CD14-positive monocyte (primary cell): ENCODE results near the gene SLC22A13. TPM values are rescaled to one million over a fixed set of nuclear protein-coding genes. Genes with fewer than 3 reads are reported as not detected.
A peak's percentile ranks its signal among the peaks of the same experiment; 100 is the strongest.

Experiments used
- DNase-seq, 3 donors: peaks; one replicate each; pipeline ENCODE4 v3.0.0-alpha.2; 2011 to 2022
- H2AFZ ChIP-seq: 2 replicates; pipeline ENCODE4 v1.6.0; 2012; ENCODE audit warnings: mild to moderate bottlenecking, low read depth, low read length, inconsistent platforms; ENCODE audit not compliant: insufficient read depth, poor library complexity, severe bottlenecking
- H3K27ac ChIP-seq, 2 donors: 1 replicate in 1 of 2; 2 replicates in 1 of 2; pipeline ENCODE4 v1.5.1; 2012 to 2013; ENCODE audit warnings: low read length in 2 of 2, control low read depth in 1 of 2, inconsistent platforms in 1 of 2, low read depth in 1 of 2, mild to moderate bottlenecking in 1 of 2
- H3K27me3 ChIP-seq, 2 donors: one replicate each; pipeline versions ENCODE4 v1.6.0 to v1.6.1; 2011 to 2013; ENCODE audit warnings: low read length in 2 of 2; ENCODE audit not compliant: control insufficient read depth in 2 of 2, insufficient read depth in 2 of 2
- H3K36me3 ChIP-seq, 2 donors: replicated peaks in 1 of 2; 1 replicate in 1 of 2; 2 replicates in 1 of 2; pipeline versions ENCODE4 v1.5.1 to v1.6.1; 2012 to 2013; ENCODE audit warnings: low read length in 2 of 2, control low read depth in 1 of 2, inconsistent platforms in 1 of 2, mild to moderate bottlenecking in 1 of 2; ENCODE audit not compliant: insufficient read depth in 2 of 2, control insufficient read depth in 1 of 2
- H3K4me1 ChIP-seq, 2 donors: 1 replicate in 1 of 2; 2 replicates in 1 of 2; pipeline versions ENCODE4 v1.5.1 to v1.6.1; 2012 to 2013; ENCODE audit warnings: low read length in 2 of 2, control low read depth in 1 of 2, inconsistent platforms in 1 of 2, mild to moderate bottlenecking in 1 of 2, moderate library complexity in 1 of 2; ENCODE audit not compliant: insufficient read depth in 2 of 2, control insufficient read depth in 1 of 2
- H3K4me2 ChIP-seq: replicated peaks from 2 replicates; pipeline ENCODE3; 2012; ENCODE audit warnings: low read length, moderate library complexity, mild to moderate bottlenecking; ENCODE audit not compliant: poor library complexity, severe bottlenecking; ENCODE audit errors: extremely low read depth
- H3K4me3 ChIP-seq, 3 experiments: fragments of 200-600 bp in 1 of 3; sonication (generic) in 1 of 3; replicated peaks in 1 of 3; 1 replicate in 2 of 3; 2 replicates in 1 of 3; pipeline ENCODE4 v1.5.1; 2011 to 2013; ENCODE audit warnings: low read length in 3 of 3, mild to moderate bottlenecking in 3 of 3, control low read depth in 2 of 3, low read depth in 2 of 3, inconsistent platforms in 1 of 3, moderate library complexity in 1 of 3
- H3K79me2 ChIP-seq: 2 replicates; pipeline ENCODE4 v1.6.0; 2012; ENCODE audit warnings: mild to moderate bottlenecking, control low read depth, inconsistent platforms, low read length, moderate library complexity; ENCODE audit not compliant: insufficient read depth
- H3K9ac ChIP-seq: 2 replicates; pipeline ENCODE4 v1.6.0; 2017; ENCODE audit warnings: low read length, mild to moderate bottlenecking; ENCODE audit not compliant: insufficient read depth, poor library complexity, severe bottlenecking
- H3K9me3 ChIP-seq, 2 donors: replicated peaks in 1 of 2; 1 replicate in 1 of 2; 2 replicates in 1 of 2; pipeline versions ENCODE4 v1.5.1 to v1.6.1; 2012 to 2013; ENCODE audit warnings: low read length in 2 of 2, control low read depth in 1 of 2; ENCODE audit not compliant: control insufficient read depth in 1 of 2, insufficient read depth in 1 of 2
- H4K20me1 ChIP-seq: 2 replicates; pipeline ENCODE4 v1.6.0; 2012; ENCODE audit warnings: mild to moderate bottlenecking, low read length, control low read depth, moderate library complexity; ENCODE audit not compliant: insufficient read depth
- H3K27ac Mint-ChIP-seq, 7 donors: one replicate each; pipeline ENCODE4 v1.8.0; 2020; ENCODE audit warnings: mild to moderate bottlenecking in 7 of 7, mixed read lengths in 7 of 7, moderate library complexity in 6 of 7, inconsistent platforms in 2 of 7
- H3K27me3 Mint-ChIP-seq, 3 donors: one replicate each; pipeline ENCODE4 v1.8.0; 2021 to 2022; ENCODE audit warnings: low read depth in 3 of 3, mild to moderate bottlenecking in 3 of 3, mixed read lengths in 3 of 3, moderate library complexity in 3 of 3, inconsistent platforms in 1 of 3
- H3K36me3 Mint-ChIP-seq, 2 donors: one replicate each; pipeline ENCODE4 v1.8.0; 2020; ENCODE audit warnings: mixed read lengths in 2 of 2, inconsistent platforms in 1 of 2, mild to moderate bottlenecking in 1 of 2
- H3K4me1 Mint-ChIP-seq: one replicate; pipeline ENCODE4 v1.8.0; 2020; ENCODE audit warnings: mild to moderate bottlenecking, mixed read lengths
- H3K4me3 Mint-ChIP-seq, 2 donors: one replicate each; pipeline ENCODE4 v1.8.0; 2020; ENCODE audit warnings: mild to moderate bottlenecking in 2 of 2, mixed read lengths in 2 of 2, moderate library complexity in 1 of 2
- H3K9me3 Mint-ChIP-seq, 7 donors: one replicate each; pipeline ENCODE4 v1.8.0; 2020 to 2022; ENCODE audit warnings: mixed read lengths in 7 of 7, mild to moderate bottlenecking in 6 of 7, moderate library complexity in 6 of 7, inconsistent platforms in 2 of 7
- WGBS: methylation state at CpG from one replicate; pipeline ENCODE4 v1.1.5; 2013; ENCODE audit warnings: missing lambda C conversion rate; ENCODE audit not compliant: insufficient coverage; 5-methylcytosine and 5-hydroxymethylcytosine counted together
- intact Hi-C, 2 donors: fragments of 100-400 bp; cut with micrococcal nuclease; formaldehyde crosslinking; loops; one replicate each; pipeline versions ENCODE4 v1.15.0 to v1.15.1; 2023
- polyA plus RNA-seq, 3 donors: library from polyadenylated mRNA; depleted of rRNA in 1 of 3; unstranded in 2 of 3; stranded (reverse) in 1 of 3; fragments of 300-500 nt in 2 of 3; fragments of >200 nt in 1 of 3; fragmentation: Illumina TruSeq in 2 of 3; gene quantifications; 1 replicate in 2 of 3; 2 replicates in 1 of 3; pipeline ENCODE4 v1.2.3, GENCODE V29; 2012 to 2021
- TF ChIP-seq, protein P1 (sequence below): fragments of 200-600 bp; IDR thresholded peaks from one replicate; pipeline ENCODE4 v1.8.0; 2022; ENCODE audit warnings: antibody characterized with exemption, mild to moderate bottlenecking

SLC22A13 gene
- polyA plus RNA-seq, 3 donors = 0.19 TPM; not detected in 2

DNA sequence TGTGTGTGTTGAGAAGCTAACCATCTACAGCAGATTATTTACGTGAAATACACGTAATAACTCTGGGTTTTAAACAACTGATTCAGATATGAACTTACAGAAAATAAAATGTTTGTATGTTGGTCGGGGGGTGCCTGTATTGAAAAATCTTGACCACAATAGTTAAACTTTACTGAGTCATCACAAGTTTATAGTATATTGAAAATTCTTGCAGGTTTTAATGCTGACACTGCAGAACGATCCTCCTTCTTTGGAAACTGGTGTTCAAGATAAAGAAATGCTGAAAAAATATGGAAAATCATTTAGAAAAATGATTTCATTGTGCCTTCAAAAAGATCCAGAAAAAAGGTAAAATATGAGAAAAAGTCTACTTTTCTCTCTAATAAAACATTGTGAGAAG is 41.3 kb upstream of the SLC22A13 start:
- peaks cover 35 to 69% of the 10 kb centered on the region in 2 donors for H3K36me3 ChIP-seq
- H3K4me2 ChIP-seq = no peak overlapping the region
- intact Hi-C loops = loop anchor here in 1 of 2 donors (10.0 kb wide), 1 partner anchor 90 kb away; the partner anchor contains the start of genes ACAA1 and MYD88
- Mint-ChIP-seq H3K9me3 (no peaks in the 10 kb centered on the region), H3K36me3 (peaks cover 54 to 73% of the 10 kb centered on the region in 2 donors), H3K27ac (peak overlapping the region in 1 of 7 donors; percentile 38), H3K4me1 (peaks cover 20% of the 10 kb centered on the region), H3K4me3 (no peak overlapping the region), H3K27me3 (no peaks in the 10 kb centered on the region)
- peaks cover 27% of the 10 kb centered on the region for H4K20me1 ChIP-seq
- no peak overlapping the region for H2AFZ ChIP-seq
- H3K9ac ChIP-seq = no peak overlapping the region
- TF ChIP-seq, protein P1, sequence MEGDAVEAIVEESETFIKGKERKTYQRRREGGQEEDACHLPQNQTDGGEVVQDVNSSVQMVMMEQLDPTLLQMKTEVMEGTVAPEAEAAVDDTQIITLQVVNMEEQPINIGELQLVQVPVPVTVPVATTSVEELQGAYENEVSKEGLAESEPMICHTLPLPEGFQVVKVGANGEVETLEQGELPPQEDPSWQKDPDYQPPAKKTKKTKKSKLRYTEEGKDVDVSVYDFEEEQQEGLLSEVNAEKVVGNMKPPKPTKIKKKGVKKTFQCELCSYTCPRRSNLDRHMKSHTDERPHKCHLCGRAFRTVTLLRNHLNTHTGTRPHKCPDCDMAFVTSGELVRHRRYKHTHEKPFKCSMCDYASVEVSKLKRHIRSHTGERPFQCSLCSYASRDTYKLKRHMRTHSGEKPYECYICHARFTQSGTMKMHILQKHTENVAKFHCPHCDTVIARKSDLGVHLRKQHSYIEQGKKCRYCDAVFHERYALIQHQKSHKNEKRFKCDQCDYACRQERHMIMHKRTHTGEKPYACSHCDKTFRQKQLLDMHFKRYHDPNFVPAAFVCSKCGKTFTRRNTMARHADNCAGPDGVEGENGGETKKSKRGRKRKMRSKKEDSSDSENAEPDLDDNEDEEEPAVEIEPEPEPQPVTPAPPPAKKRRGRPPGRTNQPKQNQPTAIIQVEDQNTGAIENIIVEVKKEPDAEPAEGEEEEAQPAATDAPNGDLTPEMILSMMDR = no peak
- no CpG with 5 or more reads among the region's 4 CpGs for WGBS
- no peak overlapping the region for H3K4me3 ChIP-seq
- H3K79me2 ChIP-seq = peaks cover 5% of the 10 kb centered on the region
- peaks cover 17 to 21% of the 10 kb centered on the region in 2 donors for H3K4me1 ChIP-seq
- no peak overlapping the region for H3K27ac ChIP-seq
- DNase-seq = no peak
- no peaks in the 10 kb centered on the region for H3K27me3 ChIP-seq
- no peaks in the 10 kb centered on the region for H3K9me3 ChIP-seq

DNA sequence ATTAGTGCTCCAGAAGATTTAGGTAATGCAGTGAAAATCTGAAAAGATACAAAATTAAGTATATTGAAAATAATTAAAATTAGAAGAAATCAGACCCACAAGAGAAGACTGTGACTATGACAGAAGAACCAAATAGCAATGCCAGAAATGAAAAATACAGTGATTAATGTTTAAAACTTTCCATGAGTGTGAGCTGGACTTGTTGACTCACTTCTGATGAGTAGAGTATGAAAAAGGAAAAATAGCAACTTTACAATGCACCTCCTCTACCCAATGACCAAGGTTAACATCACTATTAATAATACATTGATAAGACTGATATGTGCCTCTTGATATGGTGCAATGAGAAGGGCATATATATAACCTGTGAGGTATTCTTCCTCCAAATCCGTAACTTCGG is 39.3 kb upstream of the SLC22A13 start:
- H3K4me2 ChIP-seq = no peak overlapping the region

More for the DNA sequence above, 39.3 kb upstream of the SLC22A13 start:
- Histone ChIP-seq H2AFZ (no peak overlapping the region), H3K27me3 (no peaks in the 10 kb centered on the region), H3K9ac (no peak overlapping the region), H3K36me3 (peaks cover 45 to 75% of the 10 kb centered on the region in 2 donors), H4K20me1 (peaks cover 13% of the 10 kb centered on the region), H3K4me3 (no peak overlapping the region), H3K79me2 (peaks cover 5% of the 10 kb centered on the region), H3K9me3 (no peaks in the 10 kb centered on the region), H3K27ac (no peak overlapping the region), H3K4me1 (peaks cover 17 to 21% of the 10 kb centered on the region in 2 donors)
- no CpG with 5 or more reads among the region's 2 CpGs for WGBS
- H3K27ac Mint-ChIP-seq = no peak overlapping the region
- H3K4me3 Mint-ChIP-seq = no peak overlapping the region
- DNase-seq = no peak
- H3K36me3 Mint-ChIP-seq = peaks cover 65 to 70% of the 10 kb centered on the region in 2 donors
- H3K4me1 Mint-ChIP-seq = peaks cover 21% of the 10 kb centered on the region
- no peaks in the 10 kb centered on the region for H3K9me3 Mint-ChIP-seq
- H3K27me3 Mint-ChIP-seq = no peaks in the 10 kb centered on the region
- intact Hi-C loops = loop anchor here in 1 of 2 donors (10.0 kb wide), 1 partner anchor 91 kb away; the partner anchor contains the start of genes ACAA1 and MYD88
- TF ChIP-seq, protein P1 = no peak
